ENCODE data around the gene DR1. TPM values are rescaled to one million over a fixed set of nuclear protein-coding genes. Genes with fewer than 3 reads are reported as not detected.
"Not testable (repeated sequence)": the region's sequence is repeated elsewhere in the genome, so short reads cannot be mapped to it uniquely, and the experiment has no call there.

DR1 gene
- polyA plus RNA-seq, 1 experiment, result 44.9 TPM

DNA sequence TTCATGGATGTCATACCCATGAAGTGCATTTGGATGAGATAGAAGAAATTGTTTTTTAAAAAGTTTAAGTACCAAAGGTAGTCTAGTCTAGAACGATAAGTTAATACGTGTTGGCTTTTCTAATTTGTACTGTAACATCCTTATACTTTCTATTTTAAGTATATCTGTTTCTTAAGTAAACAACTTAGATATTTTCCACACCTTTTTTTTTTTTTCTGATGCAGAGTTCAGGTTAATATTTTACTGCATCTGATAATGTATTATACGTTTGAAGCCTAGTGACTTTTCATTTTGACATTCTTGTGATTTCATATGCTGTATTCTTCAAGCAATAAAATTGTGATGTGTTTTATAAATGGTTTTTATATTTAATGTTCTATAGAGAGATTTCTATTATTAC, 16.5 kb downstream of the DR1 start:
- H3K27me3 ChIP-seq (ENCODE audit: control insufficient read depth, insufficient read depth, low read length), result no peaks in the 10 kb centered on the region
- ChIA-PET CTCF (interaction anchor here (0.6 to 1.0 kb wide), 3 partner anchors 58 to 1337 kb away, joined by 3 to 5 read pairs (median 5); no protein-coding TSS in a partner anchor), POLR2A (no interaction called here)
- no peak overlapping the region for H3K27ac ChIP-seq (ENCODE audit: low read depth, low read length)
- DNase-seq (ENCODE audit: low read depth, low spot score), result no peak
- TF ChIP-seq, protein P1, sequence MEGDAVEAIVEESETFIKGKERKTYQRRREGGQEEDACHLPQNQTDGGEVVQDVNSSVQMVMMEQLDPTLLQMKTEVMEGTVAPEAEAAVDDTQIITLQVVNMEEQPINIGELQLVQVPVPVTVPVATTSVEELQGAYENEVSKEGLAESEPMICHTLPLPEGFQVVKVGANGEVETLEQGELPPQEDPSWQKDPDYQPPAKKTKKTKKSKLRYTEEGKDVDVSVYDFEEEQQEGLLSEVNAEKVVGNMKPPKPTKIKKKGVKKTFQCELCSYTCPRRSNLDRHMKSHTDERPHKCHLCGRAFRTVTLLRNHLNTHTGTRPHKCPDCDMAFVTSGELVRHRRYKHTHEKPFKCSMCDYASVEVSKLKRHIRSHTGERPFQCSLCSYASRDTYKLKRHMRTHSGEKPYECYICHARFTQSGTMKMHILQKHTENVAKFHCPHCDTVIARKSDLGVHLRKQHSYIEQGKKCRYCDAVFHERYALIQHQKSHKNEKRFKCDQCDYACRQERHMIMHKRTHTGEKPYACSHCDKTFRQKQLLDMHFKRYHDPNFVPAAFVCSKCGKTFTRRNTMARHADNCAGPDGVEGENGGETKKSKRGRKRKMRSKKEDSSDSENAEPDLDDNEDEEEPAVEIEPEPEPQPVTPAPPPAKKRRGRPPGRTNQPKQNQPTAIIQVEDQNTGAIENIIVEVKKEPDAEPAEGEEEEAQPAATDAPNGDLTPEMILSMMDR (IDR thresholded peaks at IDR 0.05; ENCODE audit: low read depth, low read length), result no peak
- no peak overlapping the region for H3K4me3 ChIP-seq (ENCODE audit: low read depth, low read length)
- H3K9me3 ChIP-seq (ENCODE audit: control insufficient read depth, insufficient read depth, low read length), result no peaks in the 10 kb centered on the region

DNA sequence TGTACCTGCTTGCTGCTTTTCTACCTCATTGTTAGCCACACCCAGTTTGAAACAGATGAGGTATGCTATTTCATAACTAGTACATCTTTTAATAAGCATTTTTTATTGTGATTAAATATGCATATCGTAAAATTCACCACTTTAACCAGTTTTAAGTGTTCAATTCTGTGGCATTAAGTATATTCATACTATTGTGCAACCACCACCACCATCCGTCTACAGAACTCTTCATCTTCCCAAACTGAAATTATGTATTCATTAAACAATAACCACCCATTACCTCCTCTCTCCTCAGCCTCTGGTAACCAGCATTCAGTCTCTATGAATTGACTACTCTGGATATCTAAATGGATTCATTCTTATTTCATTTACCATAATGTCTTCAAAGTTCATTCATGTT, 20.1 kb downstream of the DR1 start:
- TF ChIP-seq, protein P1 (IDR thresholded peaks at IDR 0.05; ENCODE audit: low read depth, low read length), result no peak
- H3K9me3 ChIP-seq (ENCODE audit: control insufficient read depth, insufficient read depth, low read length), result no peaks in the 10 kb centered on the region
- POLR2A ChIA-PET, result no interaction called here
- no peak overlapping the region for H3K27ac ChIP-seq (ENCODE audit: low read depth, low read length)
- H3K4me3 ChIP-seq (ENCODE audit: low read depth, low read length), result no peak overlapping the region
- CTCF ChIA-PET, result interaction anchor here (1.6 kb wide), 1 partner anchor 61 kb away, joined by 4 read pairs; no protein-coding TSS in a partner anchor
- no peak for DNase-seq (ENCODE audit: low read depth, low spot score)
- no peaks in the 10 kb centered on the region for H3K27me3 ChIP-seq (ENCODE audit: control insufficient read depth, insufficient read depth, low read length)

DNA sequence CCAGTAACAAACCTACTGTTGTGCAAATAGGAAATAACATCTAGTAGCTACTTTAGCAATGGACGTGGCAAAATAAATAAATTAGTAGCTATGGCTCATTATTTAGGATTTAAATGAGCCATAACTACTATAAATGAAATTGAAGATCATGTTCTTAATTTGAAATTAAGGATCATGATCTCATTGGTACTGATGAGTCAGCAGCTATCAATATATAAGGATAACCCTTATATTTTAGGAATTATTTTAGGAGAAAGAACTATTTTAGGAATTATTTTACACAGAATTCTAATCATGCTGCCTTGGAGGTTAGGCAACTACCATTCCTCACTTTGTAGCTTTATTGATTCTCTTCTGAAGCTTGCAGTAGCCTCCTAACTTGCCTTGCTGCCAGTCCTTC, 24.0 kb downstream of the DR1 start:
- DNase-seq (ENCODE audit: low read depth, low spot score), result no peak
- H3K4me3 ChIP-seq (ENCODE audit: low read depth, low read length), result no peak overlapping the region
- ChIA-PET POLR2A (no interaction called here), CTCF (interaction anchor here (2.0 kb wide), 1 partner anchor 65 kb away, joined by 7 read pairs; no protein-coding TSS in a partner anchor)
- no peaks in the 10 kb centered on the region for H3K9me3 ChIP-seq (ENCODE audit: control insufficient read depth, insufficient read depth, low read length)
- TF ChIP-seq, protein P1 (IDR thresholded peaks at IDR 0.05; ENCODE audit: low read depth, low read length), result no peak
- no peak overlapping the region for H3K27ac ChIP-seq (ENCODE audit: low read depth, low read length)
- H3K27me3 ChIP-seq (ENCODE audit: control insufficient read depth, insufficient read depth, low read length), result no peaks in the 10 kb centered on the region

DNA sequence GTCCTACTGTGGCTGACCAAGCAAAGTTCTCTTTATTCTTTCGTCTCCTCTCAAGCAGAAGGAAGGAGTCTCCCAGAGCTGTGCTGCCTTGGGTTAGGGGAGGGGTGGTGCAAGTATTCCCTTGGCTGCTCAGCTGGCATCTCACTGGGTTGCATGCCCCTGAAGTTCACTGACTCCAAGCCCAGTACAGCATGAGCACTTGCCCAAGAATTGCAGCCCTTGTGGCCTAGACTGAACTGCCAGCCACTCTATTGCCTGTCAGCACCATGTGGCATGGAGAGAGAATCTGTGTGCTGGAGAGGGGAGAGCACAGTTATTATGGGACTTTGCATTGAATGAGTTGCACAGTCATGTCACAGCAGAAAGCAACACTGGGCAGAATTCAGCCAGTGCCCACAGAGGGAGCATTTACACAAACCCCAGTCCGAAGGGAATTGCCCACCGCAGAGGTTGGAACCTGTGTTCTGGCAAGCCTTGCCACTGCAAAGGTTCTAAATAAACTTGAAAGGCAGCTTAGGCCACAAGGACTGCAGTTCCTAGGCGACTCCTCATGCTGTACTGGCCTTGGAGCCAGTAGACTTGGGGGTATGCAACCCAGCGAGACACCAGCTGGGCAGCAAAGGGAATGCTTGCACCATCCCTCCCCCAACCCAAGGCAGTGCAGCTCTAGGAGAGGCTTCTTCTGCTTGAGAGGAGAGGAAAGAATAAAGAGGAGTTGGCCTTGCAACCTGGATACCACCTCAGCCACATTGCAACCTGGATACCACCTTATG, 28.8 kb downstream of the DR1 start:
- no peaks in the 10 kb centered on the region; the same call in 1 of the 2 replicates for H3K9me3 ChIP-seq (ENCODE audit: control insufficient read depth, insufficient read depth, low read length)
- DNase-seq (ENCODE audit: low read depth, low spot score), result no peak
- no peak overlapping the region for H3K27ac ChIP-seq (ENCODE audit: low read depth, low read length)
- ChIA-PET CTCF (interaction anchor here (1.3 kb wide), 1 partner anchor 70 kb away, joined by 8 read pairs; no protein-coding TSS in a partner anchor), POLR2A (no interaction called here)
- TF ChIP-seq, protein P1 (IDR thresholded peaks at IDR 0.05; ENCODE audit: low read depth, low read length), result no peak
- peaks cover 2% of the 10 kb centered on the region for H3K27me3 ChIP-seq (ENCODE audit: control insufficient read depth, insufficient read depth, low read length)
- H3K4me3 ChIP-seq (ENCODE audit: low read depth, low read length), result no peak overlapping the region

DNA sequence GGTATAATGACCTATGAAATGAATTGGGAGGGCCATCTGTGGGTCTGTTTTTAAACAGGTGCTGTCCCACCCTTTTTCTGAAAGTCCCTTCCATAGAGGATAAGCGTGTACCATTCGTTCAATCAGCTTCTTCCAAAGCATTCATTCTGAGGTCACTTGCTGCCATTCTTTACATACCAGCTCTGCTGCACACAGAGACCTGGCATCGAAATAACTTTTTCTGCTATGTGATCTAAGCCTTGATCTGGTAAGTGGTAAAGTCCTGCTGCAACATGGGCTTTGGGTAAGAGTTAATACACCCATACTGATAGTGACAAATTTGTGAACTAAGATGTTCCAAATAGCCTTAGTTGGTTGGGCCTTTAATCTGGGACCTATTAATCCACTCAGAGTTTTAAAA, 38.9 kb downstream of the DR1 start:
- Histone ChIP-seq H3K9me3 (ENCODE audit: control insufficient read depth, insufficient read depth, low read length) (peaks cover 14% of the 10 kb centered on the region), H3K4me3 (ENCODE audit: low read depth, low read length) (no peak overlapping the region), H3K27ac (ENCODE audit: low read depth, low read length) (no peak overlapping the region), H3K27me3 (ENCODE audit: control insufficient read depth, insufficient read depth, low read length) (no peaks in the 10 kb centered on the region)
- no peak for DNase-seq (ENCODE audit: low read depth, low spot score)
- ChIA-PET CTCF (interaction anchor here (2.3 kb wide), 1 partner anchor 80 kb away, joined by 9 read pairs; no protein-coding TSS in a partner anchor), POLR2A (no interaction called here)
- TF ChIP-seq, protein P1 (IDR thresholded peaks at IDR 0.05; ENCODE audit: low read depth, low read length), result no peak

DNA sequence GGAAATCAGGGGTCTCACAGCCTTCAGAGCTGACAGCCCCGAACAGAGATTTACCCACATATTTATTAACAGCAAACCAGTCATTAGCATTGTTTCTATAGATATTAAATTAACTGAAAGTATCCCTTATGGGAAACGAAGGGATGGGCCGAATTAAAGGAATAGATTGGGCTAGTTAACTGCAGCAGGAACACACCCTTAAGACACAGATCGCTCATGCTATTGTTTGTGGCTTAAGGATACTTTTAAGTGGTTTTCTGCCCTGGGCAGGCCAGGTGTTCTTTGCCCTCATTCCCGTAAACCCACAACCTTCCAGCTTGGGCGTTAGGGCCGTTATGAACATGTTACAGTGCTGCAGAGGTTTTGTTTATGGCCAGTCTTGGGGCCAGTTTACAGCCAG, 40.6 kb downstream of the DR1 start:
- DNase-seq (ENCODE audit: low read depth, low spot score); POLR2A ChIA-PET; CTCF ChIA-PET; H3K4me3 ChIP-seq (ENCODE audit: low read depth, low read length); H3K27me3 ChIP-seq (ENCODE audit: control insufficient read depth, insufficient read depth, low read length); H3K27ac ChIP-seq (ENCODE audit: low read depth, low read length): not testable (repeated sequence)
- peaks cover 14% of the 10 kb centered on the region for H3K9me3 ChIP-seq (ENCODE audit: control insufficient read depth, insufficient read depth, low read length)
